Nephron progenitor cell (in vitro differentiated cells): ENCODE results near the gene CCDC33.
A peak's percentile ranks its signal among the peaks of the same experiment; 100 is the strongest.

Source experiments
- DNase-seq: peaks from one replicate; pipeline ENCODE4 v3.0.0; 2021
- H3K27ac Mint-ChIP-seq: 2 replicates; pipeline ENCODE4 v1.8.0; 2021; ENCODE audit warnings: mild to moderate bottlenecking, moderate library complexity, mixed read lengths
- H3K27me3 Mint-ChIP-seq: 2 replicates; pipeline ENCODE4 v1.8.0; 2021; ENCODE audit warnings: mild to moderate bottlenecking, low read depth, mixed read lengths; ENCODE audit not compliant: poor library complexity
- H3K36me3 Mint-ChIP-seq: 2 replicates; pipeline ENCODE4 v1.8.0; 2021; ENCODE audit warnings: low read depth, mixed read lengths
- H3K4me1 Mint-ChIP-seq: 2 replicates; pipeline ENCODE4 v1.8.0; 2021; ENCODE audit warnings: mixed read lengths
- H3K4me3 Mint-ChIP-seq: 2 replicates; pipeline ENCODE4 v1.8.0; 2021; ENCODE audit warnings: mild to moderate bottlenecking, moderate library complexity, mixed read lengths
- H3K9me3 Mint-ChIP-seq: 2 replicates; pipeline ENCODE4 v1.8.0; 2021; ENCODE audit warnings: mild to moderate bottlenecking, moderate library complexity, mixed read lengths
- TF ChIP-seq, protein P1 (sequence below): fragments of 200-600 bp; sonication (generic); IDR thresholded peaks from 2 replicates; pipeline ENCODE4 v1.5.0; 2021; ENCODE audit warnings: antibody characterized with exemption

Gene CCDC33

DNA sequence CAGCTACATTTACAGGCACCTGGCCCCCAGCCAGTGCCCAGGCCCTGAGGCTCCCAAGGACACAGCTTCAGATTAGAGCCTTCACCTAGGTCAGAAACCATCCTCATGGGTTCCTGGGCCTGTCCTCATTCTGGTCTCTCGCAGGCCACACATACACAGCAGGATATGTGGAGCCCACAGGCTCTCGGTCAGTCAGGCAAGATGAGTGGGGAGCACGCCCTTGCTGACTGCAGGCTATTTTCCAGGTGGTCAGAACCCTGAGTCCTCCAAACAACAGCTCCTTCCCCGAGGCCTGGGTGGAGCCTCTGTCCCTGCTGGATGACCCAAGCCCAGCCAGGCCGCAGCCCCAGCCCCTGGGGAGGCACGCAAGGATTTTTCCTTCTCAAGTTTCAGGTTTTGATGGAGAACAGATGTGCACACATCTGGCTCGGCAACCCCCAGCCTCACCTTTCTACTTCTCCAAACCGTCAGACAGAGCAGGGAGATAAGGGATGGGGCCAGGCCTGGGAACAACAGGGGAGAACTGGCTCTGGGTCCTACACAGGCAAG, 35.2 kb upstream of the CCDC33 start:
- Mint-ChIP-seq H3K4me1 (peaks cover 71% of the 10 kb centered on the region), H3K36me3 (peaks cover 4% of the 10 kb centered on the region), H3K9me3 (no peaks in the 10 kb centered on the region), H3K4me3 (peak overlapping the region; percentile 77), H3K27ac (peak overlapping the region; percentile 96), H3K27me3 (peaks cover 4% of the 10 kb centered on the region)
- DNase-seq, result peak; percentile 59
- TF ChIP-seq, protein P1, sequence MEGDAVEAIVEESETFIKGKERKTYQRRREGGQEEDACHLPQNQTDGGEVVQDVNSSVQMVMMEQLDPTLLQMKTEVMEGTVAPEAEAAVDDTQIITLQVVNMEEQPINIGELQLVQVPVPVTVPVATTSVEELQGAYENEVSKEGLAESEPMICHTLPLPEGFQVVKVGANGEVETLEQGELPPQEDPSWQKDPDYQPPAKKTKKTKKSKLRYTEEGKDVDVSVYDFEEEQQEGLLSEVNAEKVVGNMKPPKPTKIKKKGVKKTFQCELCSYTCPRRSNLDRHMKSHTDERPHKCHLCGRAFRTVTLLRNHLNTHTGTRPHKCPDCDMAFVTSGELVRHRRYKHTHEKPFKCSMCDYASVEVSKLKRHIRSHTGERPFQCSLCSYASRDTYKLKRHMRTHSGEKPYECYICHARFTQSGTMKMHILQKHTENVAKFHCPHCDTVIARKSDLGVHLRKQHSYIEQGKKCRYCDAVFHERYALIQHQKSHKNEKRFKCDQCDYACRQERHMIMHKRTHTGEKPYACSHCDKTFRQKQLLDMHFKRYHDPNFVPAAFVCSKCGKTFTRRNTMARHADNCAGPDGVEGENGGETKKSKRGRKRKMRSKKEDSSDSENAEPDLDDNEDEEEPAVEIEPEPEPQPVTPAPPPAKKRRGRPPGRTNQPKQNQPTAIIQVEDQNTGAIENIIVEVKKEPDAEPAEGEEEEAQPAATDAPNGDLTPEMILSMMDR, result no peak

DNA sequence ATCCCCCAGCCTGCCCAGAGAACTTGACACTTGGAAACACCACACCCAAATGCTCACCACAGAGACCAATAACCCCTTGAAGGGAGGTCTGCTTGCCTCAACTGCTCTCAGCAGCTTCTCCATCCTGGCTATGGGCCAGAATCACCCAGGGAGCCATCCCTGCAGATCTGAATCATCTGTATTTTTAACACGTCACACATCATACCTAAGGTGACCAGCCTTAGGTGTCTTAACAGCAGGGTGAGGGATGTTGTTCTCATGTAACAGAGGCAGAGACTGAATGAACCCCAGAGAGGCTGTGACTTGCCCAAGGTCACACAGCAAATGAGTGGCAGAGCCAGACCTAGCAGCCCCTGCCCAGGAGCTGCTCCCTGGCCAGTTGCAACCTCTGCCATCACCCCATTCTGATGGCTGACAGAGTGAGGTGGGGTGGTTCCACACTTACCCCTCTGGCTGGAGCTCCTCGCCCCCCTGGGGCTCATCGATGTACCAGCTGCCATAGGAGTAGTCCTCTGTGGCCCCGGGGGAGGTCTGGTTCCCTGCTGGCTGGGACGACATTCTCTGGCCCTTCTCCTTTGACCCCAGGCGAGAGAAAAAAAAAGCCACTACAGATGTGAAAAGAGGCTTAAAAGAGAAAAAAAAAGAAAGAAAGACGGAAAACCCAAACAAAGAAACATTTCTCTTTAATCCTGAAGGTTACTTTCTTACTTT, 34.3 kb upstream of the CCDC33 start:
- no peaks in the 10 kb centered on the region for H3K9me3 Mint-ChIP-seq
- H3K27me3 Mint-ChIP-seq, result peaks cover 9% of the 10 kb centered on the region
- H3K27ac Mint-ChIP-seq, result peak overlapping the region; percentile 91
- DNase-seq, result no peak
- peaks cover 81% of the 10 kb centered on the region for H3K4me1 Mint-ChIP-seq
- peaks cover 4% of the 10 kb centered on the region for H3K36me3 Mint-ChIP-seq
- H3K4me3 Mint-ChIP-seq, result peak overlapping the region; percentile 81
- TF ChIP-seq, protein P1, result no peak

DNA sequence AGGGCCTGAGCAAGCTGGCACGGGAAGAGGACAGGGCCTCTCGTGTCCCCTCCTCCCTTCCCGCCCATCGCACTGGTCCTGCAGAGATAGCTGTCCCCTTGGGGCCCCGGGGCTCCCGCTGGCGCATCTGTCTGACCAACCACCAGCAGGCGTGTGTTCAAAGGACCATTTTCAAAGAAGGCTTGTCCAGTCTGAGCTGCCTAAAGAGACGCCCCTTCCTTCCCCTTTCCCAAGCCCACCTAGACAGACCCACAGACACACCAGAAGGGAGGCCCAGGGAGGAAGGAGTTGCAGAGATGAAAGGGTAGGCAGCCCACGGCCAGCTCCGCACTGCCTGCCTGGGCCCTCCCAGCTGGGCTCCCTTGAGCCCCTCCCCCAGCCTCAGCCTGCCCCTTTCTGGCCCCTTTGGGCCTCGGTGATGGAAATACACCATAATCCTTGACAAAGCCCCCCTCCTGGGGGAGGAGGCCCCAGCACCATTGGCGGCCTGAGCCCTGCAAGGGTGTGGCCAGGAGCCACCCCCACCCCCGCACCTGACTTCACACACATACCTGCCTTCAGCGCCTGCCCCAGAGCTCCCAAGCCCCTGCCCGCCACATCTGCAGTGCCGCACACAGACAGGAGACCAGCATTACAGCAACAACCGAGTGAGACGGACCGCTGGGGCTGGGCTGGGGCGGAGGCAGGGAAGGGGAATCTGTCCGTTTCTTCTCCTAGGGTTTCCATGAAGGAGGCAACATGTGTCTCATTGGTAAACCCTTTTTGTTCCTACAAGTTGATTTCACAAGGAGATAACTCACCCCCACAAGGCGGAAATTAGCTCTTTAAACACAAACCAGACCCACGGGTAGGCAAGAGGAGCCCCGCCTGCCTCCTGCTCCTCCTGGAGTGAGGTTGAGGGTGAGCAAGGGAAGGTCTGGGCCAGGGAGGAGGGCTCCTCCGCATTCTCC, 33.4 kb upstream of the CCDC33 start, which contains the start of gene STRA6:
TSS of gene STRA6 (minus strand) at position 336 of the 950 bp plus-strand sequence. CDS start 520 bp downstream, outside the sequence.
- peak; percentile 68 for DNase-seq
- TF ChIP-seq, protein P1, result no peak
- H3K4me3 Mint-ChIP-seq, result peak within 1 kb of the TSS; percentile 81
- H3K4me1 Mint-ChIP-seq, result peaks cover 89% of the 10 kb centered on the region
- peak within 1 kb of the TSS; percentile 98 for H3K27ac Mint-ChIP-seq
- H3K36me3 Mint-ChIP-seq, result peaks cover 4% of the 10 kb centered on the region
- H3K27me3 Mint-ChIP-seq, result peaks cover 9% of the 10 kb centered on the region
- no peaks in the 10 kb centered on the region for H3K9me3 Mint-ChIP-seq

DNA sequence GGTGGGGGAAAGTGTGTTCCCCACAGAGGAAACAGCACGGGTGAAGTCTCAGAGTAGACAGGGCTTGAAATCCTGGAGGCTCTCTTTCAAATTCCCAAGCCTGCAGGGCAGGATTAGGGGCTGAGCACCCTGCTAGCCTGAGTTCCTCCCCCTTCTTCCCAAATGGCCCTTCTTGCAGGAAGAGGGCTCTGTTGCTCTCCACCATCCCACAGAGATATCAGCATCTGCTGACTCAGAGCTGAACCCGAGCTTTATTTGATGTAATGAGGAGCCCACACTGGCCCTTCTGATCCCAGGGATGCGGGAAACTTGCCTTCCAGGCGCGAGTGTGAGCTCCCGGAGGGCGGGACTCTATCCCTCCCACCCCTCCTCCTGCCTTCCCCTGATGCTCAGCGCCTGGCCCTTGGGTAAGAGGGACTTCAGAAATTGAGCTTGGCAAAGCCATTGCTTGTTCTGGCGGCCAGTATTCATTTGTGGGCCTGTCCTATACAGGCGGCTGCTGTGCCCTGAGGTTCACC, 32.2 kb upstream of the CCDC33 start:
- peaks cover 97% of the 10 kb centered on the region for H3K4me1 Mint-ChIP-seq
- no peaks in the 10 kb centered on the region for H3K9me3 Mint-ChIP-seq
- peak overlapping the region; percentile 98 for H3K27ac Mint-ChIP-seq
- peaks cover 9% of the 10 kb centered on the region for H3K27me3 Mint-ChIP-seq
- TF ChIP-seq, protein P1, result no peak
- peak overlapping the region; percentile 81 for H3K4me3 Mint-ChIP-seq
- H3K36me3 Mint-ChIP-seq, result peaks cover 4% of the 10 kb centered on the region
- peak; percentile 44 for DNase-seq

DNA sequence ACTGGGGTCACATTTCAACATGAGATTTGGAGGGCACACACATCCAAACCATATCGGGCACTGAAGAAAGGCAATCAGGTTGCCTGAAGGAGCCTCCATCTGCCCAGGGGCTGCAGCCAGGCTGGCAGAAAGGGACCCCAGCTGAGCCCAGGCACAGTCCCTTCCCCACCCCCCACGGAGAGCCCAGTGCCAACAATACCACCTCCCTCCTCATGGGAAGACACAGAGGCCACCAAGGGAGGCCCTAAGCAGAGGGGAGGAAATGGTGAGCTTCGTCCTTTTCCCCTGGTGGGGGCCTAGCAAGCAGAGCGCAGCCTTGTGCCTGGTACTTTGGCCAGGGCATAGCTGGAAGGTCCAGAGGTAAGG, 30.6 kb upstream of the CCDC33 start:
- DNase-seq, result no peak
- Mint-ChIP-seq H3K36me3 (no peaks in the 10 kb centered on the region), H3K4me1 (peaks cover 100% of the 10 kb centered on the region), H3K27me3 (peaks cover 9% of the 10 kb centered on the region), H3K9me3 (no peaks in the 10 kb centered on the region), H3K4me3 (no peak overlapping the region), H3K27ac (peak overlapping the region; percentile 74)
- TF ChIP-seq, protein P1, result no peak
